ENCODE results near the gene QPRT. TPM values are rescaled to one million over a fixed set of nuclear protein-coding genes. Genes with fewer than 3 reads are reported as not detected.

Gene QPRT
- total and polyA plus RNA-seq, 4 donors: 79.4 to 143 (median 100) TPM

- TF ChIP-seq REST (IDR thresholded peaks at IDR 0.05) (no peak), FOXA2 (IDR thresholded peaks at IDR 0.05) (no peak), RXRA (IDR thresholded peaks at IDR 0.05) (no peak), CTCF (IDR thresholded peaks at IDR 0.05; ENCODE audit: low read depth, low read length, missing input control) (no peak), SP1 (IDR thresholded peaks at IDR 0.05) (no peak), EGR1 (IDR thresholded peaks at IDR 0.05; ENCODE audit: low read depth in 2 of 2) (no peak), RAD21 (IDR thresholded peaks at IDR 0.05) (no peak)
These were observed 1.2 kb downstream of the QPRT start (continued) for GRCh38 chr16:29680180-29680598.

GRCh38 chr16:29683543-29684090 lies 4.6 kb downstream of the QPRT start:
- H3K9ac ChIP-seq (ENCODE audit: low read depth in 1 of 2, low read length in 2 of 2): no peak overlapping the region
- TF ChIP-seq TAF1 (conservative IDR thresholded peaks at IDR 0.05) (no peak), HNF4G (IDR thresholded peaks at IDR 0.05) (no peak), ATF3 (IDR thresholded peaks at IDR 0.05) (no peak), CTCF (IDR thresholded peaks at IDR 0.05; ENCODE audit: low read depth, low read length, missing input control) (no peak), YY1 (IDR thresholded peaks at IDR 0.05) (no peak), FOXA2 (IDR thresholded peaks at IDR 0.05) (no peak), MAX (IDR thresholded peaks at IDR 0.05) (no peak), RAD21 (IDR thresholded peaks at IDR 0.05) (no peak), HNF4A (conservative IDR thresholded peaks at IDR 0.05) (no peak), SP1 (IDR thresholded peaks at IDR 0.05) (no peak), JUND (IDR thresholded peaks at IDR 0.05) (no peak), NR2F2 (IDR thresholded peaks at IDR 0.05) (no peak), ZBTB33 (IDR thresholded peaks at IDR 0.05) (no peak), EGR1 (IDR thresholded peaks at IDR 0.05; ENCODE audit: low read depth in 2 of 2) (no peak), RXRA (IDR thresholded peaks at IDR 0.05) (no peak), REST (IDR thresholded peaks at IDR 0.05) (no peak), GABPA (IDR thresholded peaks at IDR 0.05 in 1 of 2, conservative IDR thresholded peaks at IDR 0.05 in 1 of 2) (no peak), FOXA1 (IDR thresholded peaks at IDR 0.05) (no peak)
- peaks cover 3 to 20% (median 13%) of the 10 kb centered on the region in 4 donors for H3K4me1 ChIP-seq (ENCODE audit: control insufficient read depth in 4 of 4, insufficient read depth in 4 of 4, low read length in 3 of 4)
- H3K27me3 ChIP-seq (ENCODE audit: control insufficient read depth in 4 of 4, insufficient read depth in 4 of 4, low read length in 3 of 4): no peaks in the 10 kb centered on the region
- H3K4me3 ChIP-seq (ENCODE audit: low read depth in 1 of 3, low read length in 3 of 3): no peak overlapping the region
- 95% methylated on average over 9 of the region's 9 CpGs for WGBS
- no peak overlapping the region for H3K27ac ChIP-seq (ENCODE audit: low read depth in 1 of 2, low read length in 2 of 2)
- DNase-seq (ENCODE audit: low spot score): no peak
- peaks cover 0 to 4% (median 0%) of the 10 kb centered on the region in 4 donors for H3K36me3 ChIP-seq (ENCODE audit: control insufficient read depth in 4 of 4, insufficient read depth in 3 of 4, low read depth in 1 of 4, low read length in 3 of 4)
- H3K9me3 ChIP-seq (ENCODE audit: control insufficient read depth in 4 of 4, low read length in 3 of 4): no peaks in the 10 kb centered on the region

All from liver (tissue), 9 donors.